Calu3 (cell line): ENCODE results near the gene OR13C3. TPM values are rescaled to one million over a fixed set of nuclear protein-coding genes. Genes with fewer than 3 reads are reported as not detected.

Experiments used
- BruUV-seq: library from RNA; stranded (reverse); fragments of 400-500 nt; replicated peaks from 2 replicates; lab custom pipeline; 2021; lab: Mats Ljungman, UMichigan
- CTCF ChIA-PET: fragments of 300-600 bp; sonication (Branson Sonifier 250); formaldehyde crosslinking; loops from one replicate; lab custom pipeline; 2022; ENCODE audit warnings: antibody characterized with exemption; lab: Charles Lee
- DNase-seq: peaks from one replicate; pipeline ENCODE4 v3.0.0; 2022
- H3K27ac Mint-ChIP-seq: one replicate; pipeline ENCODE4 v1.8.0; 2022; ENCODE audit warnings: mixed read lengths; ENCODE audit not compliant: unreplicated experiment
- H3K27me3 Mint-ChIP-seq: one replicate; pipeline ENCODE4 v1.8.0; 2022; ENCODE audit warnings: mixed read lengths; ENCODE audit not compliant: unreplicated experiment
- H3K36me3 Mint-ChIP-seq: one replicate; pipeline ENCODE4 v1.8.0; 2022; ENCODE audit warnings: mild to moderate bottlenecking, moderate library complexity, mixed read lengths; ENCODE audit not compliant: insufficient read depth, unreplicated experiment
- H3K4me1 Mint-ChIP-seq: one replicate; pipeline ENCODE4 v1.8.0; 2022; ENCODE audit warnings: mild to moderate bottlenecking, low read depth, mixed read lengths; ENCODE audit not compliant: unreplicated experiment
- H3K4me3 Mint-ChIP-seq: one replicate; pipeline ENCODE4 v1.8.0; 2022; ENCODE audit warnings: mild to moderate bottlenecking, low read depth, moderate library complexity, mixed read lengths; ENCODE audit not compliant: unreplicated experiment
- H3K9me3 Mint-ChIP-seq: one replicate; pipeline ENCODE4 v1.8.0; 2022; ENCODE audit warnings: low read depth, mixed read lengths; ENCODE audit not compliant: unreplicated experiment
- CTCF ChIP-seq: fragments of 200-600 bp; IDR thresholded peaks from one replicate; pipeline ENCODE4 v1.8.0; 2022; ENCODE audit warnings: antibody characterized with exemption; ENCODE audit not compliant: unreplicated experiment
- intact Hi-C: fragments of 100-400 bp; cut with micrococcal nuclease; formaldehyde crosslinking; loops from one replicate; pipeline ENCODE4 v1.10.0; 2022; ENCODE audit not compliant: unreplicated experiment
- total RNA-seq: library from RNA; stranded (reverse); gene quantifications from 2 replicates; pipeline ENCODE4 v1.2.3, GENCODE V29; 2022

Gene OR13C3
- total RNA-seq, 1 experiment from 2014 or later, result not detected

- BruUV-seq, result no TSS peak
- Mint-ChIP-seq H3K9me3 (peaks cover 8% of the 10 kb centered on the region), H3K27ac (no peak overlapping the region), H3K4me3 (no peak overlapping the region), H3K36me3 (no peaks in the 10 kb centered on the region), H3K27me3 (no peaks in the 10 kb centered on the region), H3K4me1 (no peaks in the 10 kb centered on the region)
- DNase-seq, result no peak
- CTCF ChIA-PET, result no interaction called here
- no peak for TF ChIP-seq CTCF
- intact Hi-C loops, result no loop called here
These were observed 36.0 kb upstream of the OR13C3 start for GRCh38 chr9:104572612-104573011.

DNA sequence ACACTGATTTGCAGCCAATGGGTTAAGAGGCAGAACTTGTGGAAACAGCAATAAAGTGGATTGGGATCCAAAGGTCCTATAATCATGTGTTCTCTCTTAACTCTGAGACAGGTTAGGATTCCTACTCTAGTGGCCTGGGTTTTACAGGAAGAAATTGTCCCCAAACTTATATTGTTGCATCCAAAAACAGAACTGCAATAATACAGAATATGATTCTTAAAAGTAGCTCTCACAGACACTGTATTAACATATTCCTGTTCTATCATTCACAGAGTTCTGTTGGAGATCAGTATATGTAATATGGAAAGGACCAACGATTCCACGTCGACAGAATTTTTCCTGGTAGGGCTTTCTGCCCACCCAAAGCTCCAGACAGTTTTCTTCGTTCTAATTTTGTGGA, 32.2 kb upstream of the OR13C3 start, which contains the start of gene OR13C8:
TSS of gene OR13C8 (plus strand) at position 301 of the 400 bp plus-strand sequence. CDS start at position 301, 0 bp downstream.
- BruUV-seq, result no TSS peak
- Mint-ChIP-seq H3K27ac (no peak within 1 kb of the TSS), H3K4me1 (no peaks in the 10 kb centered on the region), H3K4me3 (no peak within 1 kb of the TSS), H3K9me3 (peaks cover 6% of the 10 kb centered on the region), H3K27me3 (no peaks in the 10 kb centered on the region), H3K36me3 (no peaks in the 10 kb centered on the region)
- intact Hi-C loops, result no loop called here
- DNase-seq, result no peak
- no peak for TF ChIP-seq CTCF
- CTCF ChIA-PET, result no interaction called here

- CTCF ChIA-PET, result no interaction called here
- no peak overlapping the region for H3K4me3 Mint-ChIP-seq
- H3K9me3 Mint-ChIP-seq, result peaks cover 5% of the 10 kb centered on the region
- BruUV-seq, result no TSS peak
- H3K4me1 Mint-ChIP-seq, result no peaks in the 10 kb centered on the region
- no peak for TF ChIP-seq CTCF
- no peak overlapping the region for H3K27ac Mint-ChIP-seq
- no peaks in the 10 kb centered on the region for H3K36me3 Mint-ChIP-seq
- no peaks in the 10 kb centered on the region for H3K27me3 Mint-ChIP-seq
- no peak for DNase-seq
- intact Hi-C loops, result no loop called here
These were observed 27.7 kb upstream of the OR13C3 start for GRCh38 chr9:104564358-104564757.

- BruUV-seq, result no TSS peak
- DNase-seq, result no peak
- Mint-ChIP-seq H3K27me3 (no peaks in the 10 kb centered on the region), H3K36me3 (no peaks in the 10 kb centered on the region), H3K9me3 (peaks cover 12% of the 10 kb centered on the region), H3K4me1 (no peaks in the 10 kb centered on the region), H3K4me3 (no peak overlapping the region), H3K27ac (no peak overlapping the region)
- no peak for TF ChIP-seq CTCF
- CTCF ChIA-PET, result no interaction called here
- intact Hi-C loops, result no loop called here
These were observed 20.4 kb upstream of the OR13C3 start for GRCh38 chr9:104556830-104557634.
